Colonic mucosa (tissue), 4 donors: ENCODE measurements around the gene DIP2C. TPM values are rescaled to one million over a fixed set of nuclear protein-coding genes. Genes with fewer than 3 reads are reported as not detected.

ENCODE experiments used
- DNase-seq: peaks from one replicate; pipeline ENCODE4 v3.0.0-alpha.2; 2020
- H3K27ac ChIP-seq: fragments of 200-600 bp; one replicate; pipeline ENCODE4 v1.8.0; 2021
- H3K27me3 ChIP-seq: fragments of 200-600 bp; one replicate; pipeline ENCODE4 v1.8.0; 2021
- H3K36me3 ChIP-seq: fragments of 200-600 bp; one replicate; pipeline ENCODE4 v1.8.0; 2021
- H3K4me1 ChIP-seq: fragments of 200-600 bp; one replicate; pipeline ENCODE4 v1.8.0; 2021; ENCODE audit warnings: mild to moderate bottlenecking
- H3K4me3 ChIP-seq: fragments of 200-600 bp; one replicate; pipeline ENCODE4 v1.8.0; 2021
- H3K9ac ChIP-seq, 2 donors: one replicate each; pipeline ENCODE4 v1.7.0; 2013; ENCODE audit warnings: control low read depth in 2 of 2, low read depth in 2 of 2, low read length in 2 of 2
- H3K9me3 ChIP-seq: fragments of 200-600 bp; one replicate; pipeline ENCODE4 v1.8.0; 2021
- intact Hi-C: fragments of 100-400 bp; cut with DNase I; formaldehyde crosslinking; loops from one replicate; pipeline ENCODE4 v1.14.1; 2022
- total RNA-seq, 2 donors: library from RNA; stranded (reverse); fragmentation: NEBNext Ultra II Directional in 1 of 2; extraction: Animal tissue kit (Norgen Biotek cat#: 25700) in 1 of 2; gene quantifications; one replicate each; pipeline ENCODE4 v1.2.1, GENCODE V29; 2021
- TF ChIP-seq, protein P1 (sequence below): fragments of 200-600 bp; IDR thresholded peaks from one replicate; pipeline ENCODE4 v1.8.0; 2022; ENCODE audit warnings: antibody characterized with exemption, mild to moderate bottlenecking
- donor health status: healthy.
- donor health status: DM: no; HTN: no; CAD: no.
- donor health status: DM: no; HTN: no; CAD: no.

DIP2C gene
- total RNA-seq, 2 donors from 2014 or later: 7.6 to 11.2 TPM

- Histone ChIP-seq H3K36me3 (no peaks in the 10 kb centered on the region), H3K9ac (no peak overlapping the region), H3K27ac (peak overlapping the region; percentile 57), H3K4me1 (no peaks in the 10 kb centered on the region), H3K27me3 (no peaks in the 10 kb centered on the region), H3K9me3 (no peaks in the 10 kb centered on the region), H3K4me3 (no peak overlapping the region)
- intact Hi-C loops: no loop called here
- TF ChIP-seq, protein P1, sequence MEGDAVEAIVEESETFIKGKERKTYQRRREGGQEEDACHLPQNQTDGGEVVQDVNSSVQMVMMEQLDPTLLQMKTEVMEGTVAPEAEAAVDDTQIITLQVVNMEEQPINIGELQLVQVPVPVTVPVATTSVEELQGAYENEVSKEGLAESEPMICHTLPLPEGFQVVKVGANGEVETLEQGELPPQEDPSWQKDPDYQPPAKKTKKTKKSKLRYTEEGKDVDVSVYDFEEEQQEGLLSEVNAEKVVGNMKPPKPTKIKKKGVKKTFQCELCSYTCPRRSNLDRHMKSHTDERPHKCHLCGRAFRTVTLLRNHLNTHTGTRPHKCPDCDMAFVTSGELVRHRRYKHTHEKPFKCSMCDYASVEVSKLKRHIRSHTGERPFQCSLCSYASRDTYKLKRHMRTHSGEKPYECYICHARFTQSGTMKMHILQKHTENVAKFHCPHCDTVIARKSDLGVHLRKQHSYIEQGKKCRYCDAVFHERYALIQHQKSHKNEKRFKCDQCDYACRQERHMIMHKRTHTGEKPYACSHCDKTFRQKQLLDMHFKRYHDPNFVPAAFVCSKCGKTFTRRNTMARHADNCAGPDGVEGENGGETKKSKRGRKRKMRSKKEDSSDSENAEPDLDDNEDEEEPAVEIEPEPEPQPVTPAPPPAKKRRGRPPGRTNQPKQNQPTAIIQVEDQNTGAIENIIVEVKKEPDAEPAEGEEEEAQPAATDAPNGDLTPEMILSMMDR: no peak
- no peak for DNase-seq
These were observed 63.4 kb downstream of the DIP2C start for GRCh38 chr10:625751-626711.

DNA sequence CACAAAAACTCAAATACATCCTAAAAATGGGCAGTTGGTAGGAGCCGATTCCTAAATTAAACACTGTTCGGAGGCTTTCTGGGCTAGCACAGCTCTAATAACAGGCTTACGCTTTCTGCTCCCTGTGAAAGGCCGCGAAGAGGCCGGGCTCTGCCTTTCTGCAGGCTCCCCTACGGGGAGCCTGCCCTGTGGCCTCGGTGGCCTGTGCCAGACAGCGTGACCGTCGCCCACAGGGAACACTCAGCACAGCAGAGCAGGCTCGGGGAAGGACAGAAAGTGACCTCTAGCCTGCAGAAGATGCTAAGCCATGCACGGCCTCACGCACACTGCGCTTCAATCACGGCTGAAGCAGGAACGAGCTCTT lies 64.2 kb downstream of the DIP2C start:
- peak overlapping the region; percentile 57 for H3K27ac ChIP-seq
- no peaks in the 10 kb centered on the region for H3K9me3 ChIP-seq
- H3K4me1 ChIP-seq: no peaks in the 10 kb centered on the region
- DNase-seq: no peak
- no peak overlapping the region for H3K9ac ChIP-seq
- TF ChIP-seq, protein P1: no peak
- intact Hi-C loops: no loop called here
- H3K36me3 ChIP-seq: no peaks in the 10 kb centered on the region
- no peak overlapping the region for H3K4me3 ChIP-seq
- H3K27me3 ChIP-seq: no peaks in the 10 kb centered on the region

- Histone ChIP-seq H3K4me3 (no peak overlapping the region), H3K4me1 (no peaks in the 10 kb centered on the region), H3K9me3 (no peaks in the 10 kb centered on the region), H3K27ac (peak overlapping the region; percentile 57), H3K36me3 (no peaks in the 10 kb centered on the region), H3K9ac (no peak overlapping the region), H3K27me3 (no peaks in the 10 kb centered on the region)
- peak; percentile 55 for DNase-seq
- TF ChIP-seq, protein P1: no peak
- intact Hi-C loops: no loop called here
These were observed 64.7 kb downstream of the DIP2C start for GRCh38 chr10:624605-625332.

DNA sequence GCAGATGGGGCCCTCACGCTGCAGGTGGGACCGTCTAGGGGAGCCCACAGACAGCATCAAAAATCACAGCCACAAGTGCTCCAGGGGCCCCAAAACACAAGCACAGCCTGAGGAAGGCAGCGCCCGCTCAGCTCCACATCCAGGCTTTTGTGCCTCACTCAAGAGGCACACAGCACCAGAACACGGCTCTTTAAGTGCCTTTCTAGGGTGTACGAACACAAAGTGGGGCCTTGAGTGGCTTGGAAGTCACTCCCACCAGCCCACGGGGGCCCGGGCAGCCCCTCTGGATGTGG lies 65.2 kb downstream of the DIP2C start:
- peak overlapping the region; percentile 57 for H3K27ac ChIP-seq
- intact Hi-C loops: no loop called here
- H3K36me3 ChIP-seq: no peaks in the 10 kb centered on the region
- no peaks in the 10 kb centered on the region for H3K27me3 ChIP-seq
- H3K4me3 ChIP-seq: no peak overlapping the region
- H3K9me3 ChIP-seq: no peaks in the 10 kb centered on the region
- H3K4me1 ChIP-seq: no peaks in the 10 kb centered on the region
- no peak for DNase-seq
- TF ChIP-seq, protein P1: no peak
- H3K9ac ChIP-seq: no peak overlapping the region

- Histone ChIP-seq H3K4me1 (no peaks in the 10 kb centered on the region), H3K9ac (no peak overlapping the region), H3K9me3 (no peaks in the 10 kb centered on the region), H3K36me3 (no peaks in the 10 kb centered on the region), H3K27ac (peak overlapping the region; percentile 57), H3K4me3 (no peak overlapping the region), H3K27me3 (no peaks in the 10 kb centered on the region)
- TF ChIP-seq, protein P1: no peak
- intact Hi-C loops: no loop called here
- no peak for DNase-seq
These were observed 65.8 kb downstream of the DIP2C start for GRCh38 chr10:623477-624311.
